IMR-90 (cell line): Measurements from ENCODE around the gene ENPEP. TPM values are rescaled to one million over a fixed set of nuclear protein-coding genes. Genes with fewer than 3 reads are reported as not detected.

Experiments used
- ATAC-seq: fragments of 200-7000 bp; cut with Tn5 transposase; 2 replicates; pipeline ENCODE4 v1.9.1; 2020; ENCODE audit warnings: low read depth, mild to moderate bottlenecking, moderate library complexity
- BruUV-seq: library from RNA; stranded (reverse); fragments of 400-500 nt; replicated peaks from 2 replicates; lab custom pipeline; 2021; lab: Mats Ljungman, UMichigan
- CTCF ChIA-PET: fragments of 300-600 bp; formaldehyde crosslinking; extraction: SDS; loops from one replicate; lab custom pipeline; 2021; ENCODE audit warnings: antibody characterized with exemption; lab: Yijun Ruan, JAX
- POLR2A ChIA-PET: fragments of 300-600 bp; sonication (Branson Sonifier 250); formaldehyde crosslinking; loops from one replicate; lab custom pipeline; 2022; ENCODE audit warnings: antibody characterized with exemption; ENCODE audit not compliant: unreplicated experiment; lab: Charles Lee
- DNase-seq: peaks from one replicate; pipeline ENCODE4 v3.0.0; 2013
- H2AFZ ChIP-seq: replicated peaks from 2 replicates; pipeline ENCODE3; 2013; ENCODE audit warnings: low read length, mild to moderate bottlenecking; ENCODE audit not compliant: poor library complexity
- H2AK5ac ChIP-seq: 2 replicates; pipeline ENCODE4 v1.6.1; 2013; ENCODE audit warnings: low read depth, low read length, inconsistent platforms
- H2AK9ac ChIP-seq: replicated peaks from 2 replicates; pipeline ENCODE3; 2013; ENCODE audit warnings: mild to moderate bottlenecking, low read depth, low read length, moderate library complexity; ENCODE audit not compliant: poor library complexity
- H2BK120ac ChIP-seq: 2 replicates; pipeline ENCODE4 v1.6.1; 2013; ENCODE audit warnings: low read depth, low read length, inconsistent platforms
- H2BK15ac ChIP-seq: 3 replicates; pipeline ENCODE4 v1.6.1; 2013; ENCODE audit warnings: low read depth, low read length, inconsistent platforms
- H2BK20ac ChIP-seq: 2 replicates; pipeline ENCODE4 v1.6.1; 2013; ENCODE audit warnings: low read depth, mild to moderate bottlenecking, inconsistent platforms, low read length, moderate library complexity
- H2BK5ac ChIP-seq: 2 replicates; pipeline ENCODE4 v1.6.1; 2013; ENCODE audit warnings: mild to moderate bottlenecking, low read depth, low read length, inconsistent platforms; ENCODE audit not compliant: poor library complexity, severe bottlenecking
- H3K14ac ChIP-seq: replicated peaks from 2 replicates; pipeline ENCODE4 v1.6.1; 2013; ENCODE audit warnings: low read depth, low read length, inconsistent platforms
- H3K18ac ChIP-seq: 2 replicates; pipeline ENCODE4 v1.6.1; 2013; ENCODE audit warnings: low read depth, low read length, control low read depth
- H3K23ac ChIP-seq: 2 replicates; pipeline ENCODE4 v1.6.1; 2013; ENCODE audit warnings: low read depth, low read length, inconsistent platforms
- H3K27ac ChIP-seq: 2 replicates; pipeline ENCODE4 v1.5.1; 2013; ENCODE audit warnings: mild to moderate bottlenecking, control low read depth, low read length; ENCODE audit not compliant: insufficient read depth
- H3K27me3 ChIP-seq: 2 replicates; pipeline ENCODE4 v1.6.1; 2013; ENCODE audit warnings: low read length; ENCODE audit not compliant: control insufficient read depth, insufficient read depth
- H3K36me3 ChIP-seq: 2 replicates; pipeline ENCODE4 v1.6.1; 2013; ENCODE audit warnings: low read length, mixed read lengths; ENCODE audit not compliant: control insufficient read depth, insufficient read depth
- H3K4ac ChIP-seq: 2 replicates; pipeline ENCODE4 v1.6.1; 2013; ENCODE audit warnings: low read depth, low read length, inconsistent platforms
- H3K4me1 ChIP-seq: 2 replicates; pipeline ENCODE4 v1.6.1; 2013; ENCODE audit warnings: low read length, mixed read lengths; ENCODE audit not compliant: control insufficient read depth, insufficient read depth
- H3K4me2 ChIP-seq: 2 replicates; pipeline ENCODE4 v1.6.1; 2013; ENCODE audit warnings: low read depth, mild to moderate bottlenecking, control low read depth, low read length, moderate library complexity
- H3K4me3 ChIP-seq: 2 replicates; pipeline ENCODE4 v1.5.1; 2013; ENCODE audit warnings: low read depth, mild to moderate bottlenecking, control low read depth, low read length, moderate library complexity; ENCODE audit not compliant: insufficient read depth
- H3K56ac ChIP-seq: 2 replicates; pipeline ENCODE4 v1.6.1; 2013; ENCODE audit warnings: low read length, inconsistent platforms; ENCODE audit not compliant: insufficient read depth; ENCODE audit errors: extremely low read depth
- H3K79me1 ChIP-seq, 2 experiments: 2 replicates each; pipeline ENCODE4 v1.6.1; 2013; ENCODE audit warnings: low read length in 2 of 2, inconsistent platforms in 1 of 2, low read depth in 1 of 2
- H3K9ac ChIP-seq: 2 replicates; pipeline ENCODE4 v1.6.1; 2013; ENCODE audit warnings: low read depth, low read length, control low read depth
- H3K9me1 ChIP-seq: 2 replicates; pipeline ENCODE4 v1.6.1; 2013; ENCODE audit warnings: low read length, inconsistent platforms; ENCODE audit not compliant: insufficient read depth
- H3K9me3 ChIP-seq: 2 replicates; pipeline ENCODE4 v1.6.1; 2013; ENCODE audit warnings: low read length; ENCODE audit not compliant: control insufficient read depth, insufficient read depth
- H4K20me1 ChIP-seq: 2 replicates; pipeline ENCODE4 v1.6.1; 2013; ENCODE audit warnings: low read length, inconsistent platforms; ENCODE audit not compliant: insufficient read depth
- H4K5ac ChIP-seq: 2 replicates; pipeline ENCODE4 v1.6.1; 2013; ENCODE audit warnings: mild to moderate bottlenecking, low read depth, low read length, control low read depth
- H4K8ac ChIP-seq, 2 experiments: 2 replicates each; pipeline ENCODE4 v1.6.1; 2013; ENCODE audit warnings: low read depth in 2 of 2, low read length in 2 of 2, control low read depth in 1 of 2, inconsistent platforms in 1 of 2
- H4K91ac ChIP-seq: 2 replicates; pipeline ENCODE4 v1.6.1; 2013; ENCODE audit warnings: low read depth, low read length, inconsistent platforms; ENCODE audit not compliant: insufficient read depth
- BHLHE40 ChIP-seq: fragments of 150-350 bp; IDR thresholded peaks from 2 replicates; pipeline ENCODE4 v1.6.1; 2016; ENCODE audit warnings: mild to moderate bottlenecking, low read depth, low read length
- CEBPB ChIP-seq: IDR thresholded peaks from 2 replicates; pipeline ENCODE4 v1.6.1; 2012; ENCODE audit warnings: low read depth, low read length, improper control_type of control experiment
- CHD1 ChIP-seq: IDR thresholded peaks from 2 replicates; pipeline ENCODE4 v1.6.1; 2012; ENCODE audit warnings: low read depth, low read length, improper control_type of control experiment
- FOS ChIP-seq: fragments of 150-350 bp; IDR thresholded peaks from 2 replicates; pipeline ENCODE4 v1.6.1; 2016; ENCODE audit warnings: low read depth, low read length
- MAFK ChIP-seq: IDR thresholded peaks from 2 replicates; pipeline ENCODE4 v1.6.1; 2012; ENCODE audit warnings: low read depth, low read length, improper control_type of control experiment
- MAZ ChIP-seq: IDR thresholded peaks from 2 replicates; pipeline ENCODE4 v1.6.1; 2012; ENCODE audit warnings: low read depth, mild to moderate bottlenecking, low read length, improper control_type of control experiment, moderate library complexity, borderline replicate concordance
- MXI1 ChIP-seq: IDR thresholded peaks from 2 replicates; pipeline ENCODE4 v1.6.1; 2012; ENCODE audit warnings: low read depth, mild to moderate bottlenecking, low read length, moderate library complexity, borderline replicate concordance
- NFE2L2 ChIP-seq: fragments of 150-350 bp; IDR thresholded peaks from 2 replicates; pipeline ENCODE4 v1.6.1; 2016; ENCODE audit warnings: low read depth, mild to moderate bottlenecking, low read length
- POLR2A ChIP-seq: IDR thresholded peaks from 2 replicates; pipeline ENCODE4 v1.6.1; 2012; ENCODE audit warnings: mild to moderate bottlenecking, low read depth, low read length
- RAD21 ChIP-seq: IDR thresholded peaks from 2 replicates; pipeline ENCODE4 v1.6.1; 2012; ENCODE audit warnings: low read length, improper control_type of control experiment
- RFX5 ChIP-seq: IDR thresholded peaks from 2 replicates; pipeline ENCODE4 v1.8.0; 2012; ENCODE audit warnings: low read depth, mild to moderate bottlenecking, low read length, moderate library complexity
- SMC3 ChIP-seq: fragments of 150-350 bp; IDR thresholded peaks from 2 replicates; pipeline ENCODE4 v1.6.1; 2016; ENCODE audit warnings: low read depth, mild to moderate bottlenecking, antibody characterized with exemption, low read length, moderate library complexity
- WGBS, 2 experiments: methylation state at CpG; one replicate each; pipeline versions ENCODE4 v1.1.5 to v1.1.7; 2013; ENCODE audit warnings: missing lambda C conversion rate in 2 of 2; ENCODE audit not compliant: insufficient read length in 1 of 2; ENCODE audit errors: extremely low coverage in 2 of 2; 5-methylcytosine and 5-hydroxymethylcytosine counted together
- dilution Hi-C: fragments of 300-500 bp; cut with HindIII; formaldehyde crosslinking; loops from one replicate; pipeline ENCODE4 v1.14.3; 2018; ENCODE audit warnings: low sequenced_read_pairs; ENCODE audit not compliant: unreplicated experiment
- in situ Hi-C: fragments of 300-500 bp; cut with MboI; formaldehyde crosslinking; loops from 3 replicates; pipeline ENCODE4 v1.14.3; 2019; ENCODE audit warnings: low sequenced_read_pairs, inconsistent platforms, mixed read lengths
- intact Hi-C: fragments of 100-400 bp; cut with micrococcal nuclease; formaldehyde crosslinking; loops from 2 replicates; pipeline ENCODE4 v1.10.0; 2022
- polyA plus RNA-seq, 3 experiments: library from polyadenylated mRNA; depleted of rRNA; stranded (reverse); fragments of >200 nt; gene quantifications; 2 replicates each; pipeline ENCODE4 v1.2.3, GENCODE V29; 2012; ENCODE audit warnings: low replicate concordance in 1 of 3
- total RNA-seq: library from RNA; depleted of rRNA; stranded (reverse); fragments of >200 nt; gene quantifications from 2 replicates; pipeline ENCODE4 v1.2.3, GENCODE V29; 2012
- TF ChIP-seq, protein P1 (sequence below): fragments of 150-350 bp; IDR thresholded peaks from 2 replicates; pipeline ENCODE4 v1.6.1; 2017; ENCODE audit warnings: mild to moderate bottlenecking, antibody characterized with exemption, low read length, low read depth
- TF ChIP-seq, protein P2 (sequence below): conservative IDR thresholded peaks from 2 replicates; pipeline ENCODE4 v1.5.1; 2012; ENCODE audit warnings: mild to moderate bottlenecking, low read depth, low read length, improper control_type of control experiment
- TF ChIP-seq, protein P3 (sequence below): fragments of 150-350 bp; IDR thresholded peaks from 2 replicates; pipeline ENCODE4 v1.6.1; 2016; ENCODE audit warnings: low read depth, mild to moderate bottlenecking, low read length, moderate library complexity, borderline replicate concordance

The ENPEP gene
- total and polyA plus RNA-seq, 2 of the 4 experiments (the other 2 are of a cell fraction): 0.12 to 0.18 TPM

DNA sequence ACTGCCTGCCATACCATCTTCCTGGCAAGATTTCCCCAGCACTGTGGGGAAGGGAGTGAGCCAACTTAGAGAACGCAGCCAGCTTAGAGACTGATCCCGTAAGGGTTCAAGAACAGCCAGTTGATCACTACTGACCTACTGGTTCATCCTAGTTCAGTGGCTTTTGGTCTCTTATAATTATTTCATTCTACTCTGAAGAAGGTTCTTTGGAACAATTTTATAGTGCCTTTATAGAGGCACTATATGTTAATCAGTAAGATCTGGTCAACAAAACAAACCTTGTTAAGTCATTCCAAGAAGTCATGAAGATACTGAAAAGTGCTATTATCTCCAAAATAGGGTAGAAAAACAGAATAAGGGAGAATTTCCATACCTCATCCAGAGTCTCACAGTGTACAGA, 33.2 kb upstream of the ENPEP start:
- POLR2A ChIA-PET: no interaction called here
- CTCF ChIA-PET: interaction anchor here (0.9 kb wide), 1 partner anchor 58 kb away, joined by 3 read pairs; no protein-coding TSS in a partner anchor

More for the DNA sequence above, 33.2 kb upstream of the ENPEP start:
- dilution Hi-C loops (no loop called here), in situ Hi-C loops (no loop called here), intact Hi-C loops (no loop called here)
- no peak overlapping the region for H4K91ac ChIP-seq
- no peak overlapping the region for H2BK120ac ChIP-seq
- no peaks in the 10 kb centered on the region for H3K4me1 ChIP-seq
- no TSS peak for BruUV-seq
- H2BK20ac ChIP-seq: no peak overlapping the region
- H2BK5ac ChIP-seq: no peak overlapping the region
- no peaks in the 10 kb centered on the region for H4K20me1 ChIP-seq
- no peak overlapping the region for H2AK9ac ChIP-seq
- H4K5ac ChIP-seq: no peak overlapping the region
- no peak overlapping the region for H2AK5ac ChIP-seq
- no peak overlapping the region for H2BK15ac ChIP-seq
- H3K9ac ChIP-seq: no peak overlapping the region
- no peak for ATAC-seq
- no peak overlapping the region for H3K4me2 ChIP-seq
- no peak overlapping the region for H3K27ac ChIP-seq
- no peak overlapping the region for H3K18ac ChIP-seq
- no peaks in the 10 kb centered on the region for H3K27me3 ChIP-seq
- no peaks in the 10 kb centered on the region for H3K9me3 ChIP-seq
- no CpG with 5 or more reads among the region's 2 CpGs for WGBS, 2 experiments
- no peak overlapping the region for H3K14ac ChIP-seq
- no peak overlapping the region for H3K56ac ChIP-seq
- no peak overlapping the region for H2AFZ ChIP-seq
- H3K36me3 ChIP-seq: no peaks in the 10 kb centered on the region
- H3K23ac ChIP-seq: no peak overlapping the region
- no peak overlapping the region for H4K8ac ChIP-seq
- H3K9me1 ChIP-seq: no peaks in the 10 kb centered on the region
- no peaks in the 10 kb centered on the region for H3K79me1 ChIP-seq
- no peak for DNase-seq
- no peak overlapping the region for H3K4ac ChIP-seq
- TF ChIP-seq SMC3: no peak
- TF ChIP-seq, protein P1, sequence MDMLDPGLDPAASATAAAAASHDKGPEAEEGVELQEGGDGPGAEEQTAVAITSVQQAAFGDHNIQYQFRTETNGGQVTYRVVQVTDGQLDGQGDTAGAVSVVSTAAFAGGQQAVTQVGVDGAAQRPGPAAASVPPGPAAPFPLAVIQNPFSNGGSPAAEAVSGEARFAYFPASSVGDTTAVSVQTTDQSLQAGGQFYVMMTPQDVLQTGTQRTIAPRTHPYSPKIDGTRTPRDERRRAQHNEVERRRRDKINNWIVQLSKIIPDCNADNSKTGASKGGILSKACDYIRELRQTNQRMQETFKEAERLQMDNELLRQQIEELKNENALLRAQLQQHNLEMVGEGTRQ: no peak
- TF ChIP-seq CEBPB: no peak
- no peak for TF ChIP-seq CHD1
- TF ChIP-seq RFX5: no peak
- no peak for TF ChIP-seq MXI1
- no peak for TF ChIP-seq MAFK
- no peak for TF ChIP-seq NFE2L2
- TF ChIP-seq, protein P2, sequence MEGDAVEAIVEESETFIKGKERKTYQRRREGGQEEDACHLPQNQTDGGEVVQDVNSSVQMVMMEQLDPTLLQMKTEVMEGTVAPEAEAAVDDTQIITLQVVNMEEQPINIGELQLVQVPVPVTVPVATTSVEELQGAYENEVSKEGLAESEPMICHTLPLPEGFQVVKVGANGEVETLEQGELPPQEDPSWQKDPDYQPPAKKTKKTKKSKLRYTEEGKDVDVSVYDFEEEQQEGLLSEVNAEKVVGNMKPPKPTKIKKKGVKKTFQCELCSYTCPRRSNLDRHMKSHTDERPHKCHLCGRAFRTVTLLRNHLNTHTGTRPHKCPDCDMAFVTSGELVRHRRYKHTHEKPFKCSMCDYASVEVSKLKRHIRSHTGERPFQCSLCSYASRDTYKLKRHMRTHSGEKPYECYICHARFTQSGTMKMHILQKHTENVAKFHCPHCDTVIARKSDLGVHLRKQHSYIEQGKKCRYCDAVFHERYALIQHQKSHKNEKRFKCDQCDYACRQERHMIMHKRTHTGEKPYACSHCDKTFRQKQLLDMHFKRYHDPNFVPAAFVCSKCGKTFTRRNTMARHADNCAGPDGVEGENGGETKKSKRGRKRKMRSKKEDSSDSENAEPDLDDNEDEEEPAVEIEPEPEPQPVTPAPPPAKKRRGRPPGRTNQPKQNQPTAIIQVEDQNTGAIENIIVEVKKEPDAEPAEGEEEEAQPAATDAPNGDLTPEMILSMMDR: no peak
- no peak for TF ChIP-seq BHLHE40
- no peak for TF ChIP-seq POLR2A
- no peak for TF ChIP-seq RAD21
- TF ChIP-seq, protein P3, sequence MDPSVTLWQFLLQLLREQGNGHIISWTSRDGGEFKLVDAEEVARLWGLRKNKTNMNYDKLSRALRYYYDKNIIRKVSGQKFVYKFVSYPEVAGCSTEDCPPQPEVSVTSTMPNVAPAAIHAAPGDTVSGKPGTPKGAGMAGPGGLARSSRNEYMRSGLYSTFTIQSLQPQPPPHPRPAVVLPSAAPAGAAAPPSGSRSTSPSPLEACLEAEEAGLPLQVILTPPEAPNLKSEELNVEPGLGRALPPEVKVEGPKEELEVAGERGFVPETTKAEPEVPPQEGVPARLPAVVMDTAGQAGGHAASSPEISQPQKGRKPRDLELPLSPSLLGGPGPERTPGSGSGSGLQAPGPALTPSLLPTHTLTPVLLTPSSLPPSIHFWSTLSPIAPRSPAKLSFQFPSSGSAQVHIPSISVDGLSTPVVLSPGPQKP: no peak
- TF ChIP-seq FOS: no peak
- TF ChIP-seq MAZ: no peak
- no peak overlapping the region for H3K4me3 ChIP-seq
